ENCODE results near the gene WDR11.

The WDR11 gene

DNA sequence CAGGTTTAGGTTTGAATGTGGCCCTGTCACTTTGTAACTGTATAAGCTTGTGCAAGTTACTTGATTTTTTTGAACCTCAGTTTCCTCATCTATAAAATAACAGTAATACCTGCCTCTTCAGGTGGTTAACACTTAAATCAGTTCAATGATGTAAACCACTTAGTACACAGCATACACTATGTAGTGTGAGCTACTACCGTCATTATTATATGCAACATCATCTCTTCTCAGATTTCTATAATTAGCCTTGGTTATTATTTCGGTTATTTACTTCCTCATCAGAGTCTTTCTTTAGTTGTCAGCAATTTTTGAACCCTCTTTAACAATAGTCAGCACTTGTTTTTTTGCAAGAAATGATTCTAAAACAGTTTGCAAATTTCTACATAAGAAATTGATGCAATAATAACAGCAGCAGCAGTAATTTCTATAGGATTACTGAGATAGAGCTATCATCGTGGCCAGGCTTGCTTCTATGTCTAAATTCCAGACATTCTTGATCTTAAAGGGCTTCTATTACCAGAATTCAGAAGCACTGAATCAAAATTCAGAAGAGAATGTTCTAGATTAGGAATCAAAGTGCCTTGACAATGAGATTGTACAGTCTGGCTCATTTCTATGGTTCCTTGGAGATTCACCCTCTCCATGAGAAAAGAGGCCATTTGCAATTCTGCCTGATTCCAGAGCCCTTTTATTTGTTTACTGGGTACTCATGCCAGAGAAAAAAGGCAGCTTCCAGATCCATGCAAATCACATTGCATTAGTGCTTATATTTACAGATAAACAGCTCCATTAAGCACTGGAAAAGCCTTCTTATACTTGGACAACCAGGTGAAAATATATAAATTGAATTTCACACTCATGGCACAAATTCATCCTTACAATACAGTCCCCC, 25.0 kb upstream of the WDR11 start:
- H3K4me3 ChIP-seq (ENCODE audit: low read depth, low read length) = no peak overlapping the region
- in situ Hi-C loops (cut with HindIII; ENCODE audit: low sequenced_read_pairs) = no loop called here
- DNase-seq (ENCODE audit: low read depth) = no peak
- TF ChIP-seq, protein P1, sequence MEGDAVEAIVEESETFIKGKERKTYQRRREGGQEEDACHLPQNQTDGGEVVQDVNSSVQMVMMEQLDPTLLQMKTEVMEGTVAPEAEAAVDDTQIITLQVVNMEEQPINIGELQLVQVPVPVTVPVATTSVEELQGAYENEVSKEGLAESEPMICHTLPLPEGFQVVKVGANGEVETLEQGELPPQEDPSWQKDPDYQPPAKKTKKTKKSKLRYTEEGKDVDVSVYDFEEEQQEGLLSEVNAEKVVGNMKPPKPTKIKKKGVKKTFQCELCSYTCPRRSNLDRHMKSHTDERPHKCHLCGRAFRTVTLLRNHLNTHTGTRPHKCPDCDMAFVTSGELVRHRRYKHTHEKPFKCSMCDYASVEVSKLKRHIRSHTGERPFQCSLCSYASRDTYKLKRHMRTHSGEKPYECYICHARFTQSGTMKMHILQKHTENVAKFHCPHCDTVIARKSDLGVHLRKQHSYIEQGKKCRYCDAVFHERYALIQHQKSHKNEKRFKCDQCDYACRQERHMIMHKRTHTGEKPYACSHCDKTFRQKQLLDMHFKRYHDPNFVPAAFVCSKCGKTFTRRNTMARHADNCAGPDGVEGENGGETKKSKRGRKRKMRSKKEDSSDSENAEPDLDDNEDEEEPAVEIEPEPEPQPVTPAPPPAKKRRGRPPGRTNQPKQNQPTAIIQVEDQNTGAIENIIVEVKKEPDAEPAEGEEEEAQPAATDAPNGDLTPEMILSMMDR (IDR thresholded peaks at IDR 0.05; ENCODE audit: low read depth, low read length, missing control alignments) = no peak

DNA sequence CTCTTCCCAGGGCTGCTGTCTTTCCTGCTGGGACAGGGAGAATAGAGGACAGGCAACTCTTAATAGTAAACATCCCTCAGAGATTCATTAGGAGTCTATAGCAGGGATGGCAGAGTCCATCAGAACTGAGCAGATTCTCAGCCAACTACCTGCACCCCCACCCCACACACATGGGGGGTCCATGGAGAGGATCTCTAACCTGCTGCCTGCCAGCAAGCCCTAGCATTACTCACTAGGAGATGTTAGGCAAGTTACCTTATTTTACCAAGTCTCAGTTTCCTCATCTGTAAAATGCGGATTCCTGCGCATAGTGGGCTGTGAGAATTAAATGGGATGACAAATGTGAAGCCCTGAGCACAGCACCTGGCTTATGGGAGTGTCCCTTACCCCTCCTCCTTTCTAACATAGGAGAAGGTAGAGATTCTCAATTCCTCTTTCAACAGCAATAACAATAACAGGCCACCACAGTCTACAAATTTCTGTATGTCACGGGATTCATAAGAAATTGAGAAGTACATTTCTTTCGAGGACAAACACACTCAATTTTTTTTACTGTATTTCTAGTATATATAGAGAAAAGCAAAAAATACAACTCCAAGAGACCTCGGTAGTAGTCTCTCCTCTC, 23.8 kb upstream of the WDR11 start:
- TF ChIP-seq, protein P1 (IDR thresholded peaks at IDR 0.05; ENCODE audit: low read depth, low read length, missing control alignments) = no peak
- DNase-seq (ENCODE audit: low read depth) = no peak
- in situ Hi-C loops (cut with HindIII; ENCODE audit: low sequenced_read_pairs) = no loop called here
- no peak overlapping the region for H3K4me3 ChIP-seq (ENCODE audit: low read depth, low read length)

DNA sequence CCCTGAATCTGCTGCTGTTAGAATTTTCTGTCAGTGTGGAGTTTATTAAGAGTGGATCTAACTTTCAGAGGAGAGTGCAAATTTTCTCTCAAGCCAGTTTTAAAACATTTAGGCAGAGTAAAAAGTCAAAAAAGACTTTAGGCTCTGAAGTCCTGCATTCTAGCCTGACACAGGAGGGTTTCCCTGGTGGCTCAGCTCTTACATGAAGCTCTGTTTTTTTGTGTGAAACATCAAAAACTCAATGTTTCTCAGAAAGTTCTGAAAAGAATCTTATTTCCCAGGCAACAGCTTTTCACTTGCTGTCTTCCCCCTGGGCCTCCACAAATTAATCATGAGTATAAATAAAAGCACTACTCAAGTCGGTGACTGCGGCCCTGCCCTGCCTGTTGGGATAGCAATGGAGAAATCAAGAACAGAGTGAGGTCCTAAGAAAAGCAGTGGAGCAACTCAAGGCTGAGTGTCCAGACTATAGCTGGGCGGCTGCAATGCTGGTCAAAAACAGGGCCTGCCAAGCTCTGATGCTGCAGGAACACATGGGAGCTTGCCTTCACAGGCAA, 22.3 kb upstream of the WDR11 start:
- H3K4me3 ChIP-seq (ENCODE audit: low read depth, low read length) = no peak overlapping the region
- TF ChIP-seq, protein P1 (IDR thresholded peaks at IDR 0.05; ENCODE audit: low read depth, low read length, missing control alignments) = no peak
- in situ Hi-C loops (cut with HindIII; ENCODE audit: low sequenced_read_pairs) = no loop called here
- no peak for DNase-seq (ENCODE audit: low read depth)

DNA sequence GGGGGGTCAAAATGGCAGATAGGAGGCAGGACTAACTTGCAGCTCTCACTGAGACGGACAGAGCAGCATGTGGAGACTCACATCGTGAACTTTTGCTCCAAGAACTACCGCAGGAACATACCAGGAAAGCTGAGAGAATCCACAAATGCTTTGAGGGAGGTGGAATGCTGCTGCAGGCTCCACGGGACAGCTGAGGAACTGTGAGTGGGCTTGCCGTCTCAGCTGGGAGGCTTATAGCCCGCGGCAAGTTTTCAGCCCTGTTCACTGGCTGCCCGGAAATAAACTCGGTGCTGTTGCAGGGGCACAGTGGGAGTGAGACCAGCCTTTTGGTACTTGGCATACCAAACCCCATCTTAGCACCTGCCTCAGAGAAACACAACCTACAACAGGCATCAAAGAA, 19.1 kb upstream of the WDR11 start:
- DNase-seq (ENCODE audit: low read depth) = no peak
- no peak overlapping the region for H3K4me3 ChIP-seq (ENCODE audit: low read depth, low read length)
- in situ Hi-C loops (cut with HindIII; ENCODE audit: low sequenced_read_pairs) = no loop called here
- TF ChIP-seq, protein P1 (IDR thresholded peaks at IDR 0.05; ENCODE audit: low read depth, low read length, missing control alignments) = no peak

DNA sequence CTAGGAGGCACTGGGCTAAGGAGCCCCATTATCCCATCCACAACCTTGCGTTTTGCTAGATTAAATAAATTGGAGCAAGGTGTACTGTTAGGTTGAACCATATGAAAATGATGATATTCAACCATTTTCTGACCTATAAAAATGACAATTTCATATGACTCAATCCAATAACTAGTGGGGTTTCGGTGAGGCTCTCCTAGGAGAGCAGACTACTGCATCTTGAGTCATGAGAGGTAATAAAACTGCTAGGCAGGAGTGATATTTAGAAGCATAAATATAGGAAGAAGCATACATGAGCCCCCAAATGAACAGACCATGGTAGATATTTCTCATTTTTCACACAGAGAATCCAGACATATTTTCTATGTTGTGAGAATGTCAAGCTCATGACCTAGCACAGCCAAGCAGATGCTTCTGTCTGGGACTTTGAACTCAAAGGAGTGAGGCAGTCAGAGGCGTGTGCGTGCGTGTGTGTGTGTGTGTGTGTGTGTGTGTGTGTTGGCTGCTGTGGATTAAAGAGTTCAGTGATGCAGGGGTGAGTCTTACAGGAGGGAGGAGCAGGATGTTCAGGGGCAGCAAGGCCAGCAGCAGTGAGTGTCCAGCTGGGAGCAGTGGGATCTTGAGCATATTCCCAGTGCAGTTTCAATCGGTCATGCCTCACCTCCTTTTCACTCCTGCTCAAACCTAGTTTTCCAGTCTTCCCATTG, 17.8 kb upstream of the WDR11 start:
- no peak for DNase-seq (ENCODE audit: low read depth)
- TF ChIP-seq, protein P1 (IDR thresholded peaks at IDR 0.05; ENCODE audit: low read depth, low read length, missing control alignments) = no peak
- in situ Hi-C loops (cut with HindIII; ENCODE audit: low sequenced_read_pairs) = no loop called here
- no peak overlapping the region for H3K4me3 ChIP-seq (ENCODE audit: low read depth, low read length)

DNA sequence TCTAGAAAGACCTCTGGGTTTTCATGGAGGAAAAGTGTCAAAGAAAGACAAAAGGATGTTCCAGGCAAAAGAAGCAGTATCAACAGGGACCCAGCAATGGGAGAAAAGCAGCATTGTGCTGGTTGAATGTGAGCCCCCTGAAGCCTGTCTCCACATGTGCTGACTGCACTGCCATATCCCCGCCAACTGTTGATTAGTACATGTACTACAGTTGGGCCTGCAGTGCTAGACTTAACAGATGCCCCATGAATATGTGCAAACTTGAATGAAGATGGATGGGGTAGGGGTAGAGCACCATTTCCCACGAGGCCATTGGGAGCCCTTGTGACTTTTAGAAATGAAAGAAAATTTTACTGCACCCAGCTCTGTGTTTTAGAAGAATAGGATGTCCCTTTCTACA, 15.6 kb upstream of the WDR11 start:
- TF ChIP-seq, protein P1 (IDR thresholded peaks at IDR 0.05; ENCODE audit: low read depth, low read length, missing control alignments) = no peak
- no peak for DNase-seq (ENCODE audit: low read depth)
- in situ Hi-C loops (cut with HindIII; ENCODE audit: low sequenced_read_pairs) = no loop called here
- no peak overlapping the region for H3K4me3 ChIP-seq (ENCODE audit: low read depth, low read length)
